GM23338 (cell line): ENCODE measurements around the gene APELA. TPM values are rescaled to one million over a fixed set of nuclear protein-coding genes. Genes with fewer than 3 reads are reported as not detected.

Experiments
- ATAC-seq: fragments of 200-7000 bp; cut with Tn5 transposase; 3 replicates; pipeline ENCODE4 v1.9.1; 2020
- DNase-seq: peaks from one replicate; pipeline ENCODE4 v3.0.0-alpha.2; 2015; ENCODE audit warnings: low spot score
- H2AFZ ChIP-seq: fragments of 200-600 bp; sonication (generic); 2 replicates; pipeline ENCODE4 v1.8.0; 2016; ENCODE audit warnings: antibody characterized with exemption, mild to moderate bottlenecking, moderate library complexity
- H3F3A ChIP-seq: fragments of 200-600 bp; sonication (generic); replicated peaks from 2 replicates; pipeline ENCODE4 v1.8.0; 2017; ENCODE audit warnings: antibody characterized with exemption, mixed run types, low read depth
- H3K27ac ChIP-seq: fragments of 200-600 bp; sonication (generic); 2 replicates; pipeline ENCODE4 v1.6.1; 2016; ENCODE audit warnings: low read depth
- H3K27me3 ChIP-seq: fragments of 200-600 bp; sonication (generic); 2 replicates; pipeline ENCODE4 v1.8.0; 2016; ENCODE audit warnings: mild to moderate bottlenecking, mixed run types, moderate library complexity; ENCODE audit not compliant: insufficient read depth
- H3K36me3 ChIP-seq: fragments of 200-600 bp; sonication (generic); 2 replicates; pipeline ENCODE4 v1.8.0; 2016; ENCODE audit warnings: mild to moderate bottlenecking; ENCODE audit not compliant: insufficient read depth
- H3K4me1 ChIP-seq: fragments of 200-600 bp; sonication (generic); 2 replicates; pipeline ENCODE4 v1.8.0; 2016; ENCODE audit warnings: mild to moderate bottlenecking, moderate library complexity; ENCODE audit not compliant: insufficient read depth
- H3K4me2 ChIP-seq: fragments of 200-600 bp; sonication (generic); 2 replicates; pipeline ENCODE4 v1.7.1; 2017; ENCODE audit warnings: mixed run types
- H3K4me3 ChIP-seq: fragments of 200-600 bp; sonication (generic); 2 replicates; pipeline ENCODE4 v1.6.1; 2016; ENCODE audit warnings: mixed run types
- H3K79me2 ChIP-seq: fragments of 200-600 bp; sonication (generic); replicated peaks from 2 replicates; pipeline ENCODE4 v1.8.0; 2017; ENCODE audit warnings: mild to moderate bottlenecking; ENCODE audit not compliant: insufficient read depth
- H3K9me2 ChIP-seq: fragments of 200-600 bp; sonication (generic); 2 replicates; pipeline ENCODE4 v1.8.0; 2017; ENCODE audit not compliant: insufficient read depth
- H4K20me1 ChIP-seq: fragments of 200-600 bp; sonication (generic); replicated peaks from 2 replicates; pipeline ENCODE4 v1.8.0; 2017; ENCODE audit warnings: mild to moderate bottlenecking; ENCODE audit not compliant: insufficient read depth
- H3K27ac Mint-ChIP-seq: 2 replicates; pipeline ENCODE4 v1.8.0; 2020; ENCODE audit warnings: inconsistent platforms, mild to moderate bottlenecking, moderate library complexity, mixed read lengths
- H3K27me3 Mint-ChIP-seq: 3 replicates; pipeline ENCODE4 v1.8.0; 2022; ENCODE audit warnings: low read depth, mild to moderate bottlenecking, moderate library complexity, mixed read lengths, inconsistent platforms; ENCODE audit not compliant: insufficient read depth, poor library complexity
- H3K36me3 Mint-ChIP-seq: 3 replicates; pipeline ENCODE4 v1.8.0; 2021; ENCODE audit warnings: low read depth, mild to moderate bottlenecking, inconsistent platforms, moderate library complexity, mixed read lengths
- H3K4me1 Mint-ChIP-seq: 3 replicates; pipeline ENCODE4 v1.8.0; 2020; ENCODE audit warnings: mild to moderate bottlenecking, inconsistent platforms, mixed read lengths
- H3K4me3 Mint-ChIP-seq: 3 replicates; pipeline ENCODE4 v1.8.0; 2021; ENCODE audit warnings: moderate library complexity, mild to moderate bottlenecking, inconsistent platforms, mixed read lengths
- H3K9me3 Mint-ChIP-seq: 3 replicates; pipeline ENCODE4 v1.8.0; 2020; ENCODE audit warnings: moderate library complexity, mild to moderate bottlenecking, inconsistent platforms, mixed read lengths
- CREB1 ChIP-seq: fragments of 250-450 bp; sonication (Bioruptor Pico); IDR thresholded peaks from 2 replicates; pipeline ENCODE4 v1.5.0; 2020; ENCODE audit warnings: low read depth, mild to moderate bottlenecking, moderate library complexity
- EZH2 ChIP-seq: fragments of 200-600 bp; sonication (generic); IDR thresholded peaks from one replicate; pipeline ENCODE4 v1.8.0; 2017; ENCODE audit warnings: antibody characterized with exemption, mild to moderate bottlenecking, low read depth; ENCODE audit not compliant: unreplicated experiment
- EZH2phosphoT487 ChIP-seq: fragments of 200-600 bp; sonication (generic); IDR thresholded peaks from one replicate; pipeline ENCODE4 v1.8.1; 2018; ENCODE audit warnings: antibody characterized with exemption; ENCODE audit not compliant: unreplicated experiment
- JUNB ChIP-seq: IDR thresholded peaks from one replicate; pipeline ENCODE4 v1.6.1; 2016; ENCODE audit warnings: antibody characterized with exemption; ENCODE audit not compliant: unreplicated experiment
- NANOG ChIP-seq: IDR thresholded peaks from 2 replicates; pipeline ENCODE4 v1.6.1; 2016; ENCODE audit warnings: antibody characterized with exemption, borderline replicate concordance
- POLR2AphosphoS5 ChIP-seq: IDR thresholded peaks from 2 replicates; pipeline ENCODE4 v1.6.1; 2016; ENCODE audit warnings: antibody characterized with exemption, low read depth
- REST ChIP-seq: IDR thresholded peaks from one replicate; pipeline ENCODE4 v1.6.1; 2018; ENCODE audit warnings: antibody characterized with exemption; ENCODE audit not compliant: unreplicated experiment
- STAT1 ChIP-seq: IDR thresholded peaks from one replicate; pipeline ENCODE4 v1.6.1; 2016; ENCODE audit warnings: antibody characterized with exemption; ENCODE audit not compliant: unreplicated experiment
- ZNF114 ChIP-seq: fragments of 250-450 bp; sonication (Bioruptor Pico); IDR thresholded peaks from 2 replicates; pipeline ENCODE4 v1.5.0; 2020; ENCODE audit warnings: mild to moderate bottlenecking, moderate library complexity
- ZNF331 ChIP-seq: fragments of 250-450 bp; sonication (Bioruptor Pico); IDR thresholded peaks from 2 replicates; pipeline ENCODE4 v1.5.0; 2020; ENCODE audit warnings: low read depth, mild to moderate bottlenecking, moderate library complexity
- ZNF462 ChIP-seq: fragments of 250-450 bp; sonication (Bioruptor Pico); IDR thresholded peaks from 2 replicates; pipeline ENCODE4 v1.5.0; 2020; ENCODE audit warnings: mild to moderate bottlenecking, moderate library complexity
- polyA plus RNA-seq: library from polyadenylated mRNA; unstranded; fragments of >200 nt; fragmentation: Nextera tagmentation; extraction: Ambion mirVana; gene quantifications from 2 replicates; pipeline ENCODE4 v1.2.1, GENCODE V29; 2016
- total RNA-seq: library from RNA; depleted of rRNA; stranded (reverse); fragments of >200 nt; shearing (Covaris generic); gene quantifications from 2 replicates; pipeline ENCODE4 v1.2.3, GENCODE V29; 2014
- TF ChIP-seq, protein P1 (sequence below): IDR thresholded peaks from 2 replicates; pipeline ENCODE4 v1.6.1; 2016; ENCODE audit warnings: antibody characterized with exemption
- TF ChIP-seq, protein P2 (sequence below), 2 experiments: fragments of 200-600 bp in 1 of 2; sonication (generic) in 1 of 2; conservative IDR thresholded peaks; 2 replicates each; pipeline versions ENCODE4 v1.5.1 to v1.6.1; 2016 to 2017; ENCODE audit warnings: antibody characterized with exemption in 2 of 2, low read depth in 2 of 2, mild to moderate bottlenecking in 2 of 2, moderate library complexity in 1 of 2

The APELA gene
- total and polyA plus RNA-seq, 2 experiments from 2014 or later, result 114 to 213 TPM

- Histone ChIP-seq H3K27ac (peak overlapping the region; percentile 46), H4K20me1 (peaks cover 16% of the 10 kb centered on the region), H3K27me3 (no peaks in the 10 kb centered on the region), H3F3A (no peaks in the 10 kb centered on the region), H3K9me2 (no peaks in the 10 kb centered on the region), H3K4me3 (no peak overlapping the region), H2AFZ (no peak overlapping the region), H3K79me2 (peaks cover 86% of the 10 kb centered on the region), H3K36me3 (peaks cover 30% of the 10 kb centered on the region), H3K4me2 (no peak overlapping the region), H3K4me1 (peaks cover 30% of the 10 kb centered on the region)
- peaks cover 50% of the 10 kb centered on the region for H3K36me3 Mint-ChIP-seq
- DNase-seq, result no peak
- H3K27ac Mint-ChIP-seq, result peak overlapping the region; percentile 22
- H3K27me3 Mint-ChIP-seq, result peaks cover 4% of the 10 kb centered on the region
- TF ChIP-seq EZH2 (no peak), JUNB (no peak), ZNF462 (CRISPR knock-in tag) (no peak), ZNF114 (CRISPR knock-in tag) (no peak), EZH2phosphoT487 (no peak), CREB1 (CRISPR knock-in tag) (no peak), REST (no peak), POLR2AphosphoS5 (no peak), ZNF331 (CRISPR knock-in tag) (no peak), NANOG (no peak), STAT1 (no peak)
- TF ChIP-seq, protein P1, sequence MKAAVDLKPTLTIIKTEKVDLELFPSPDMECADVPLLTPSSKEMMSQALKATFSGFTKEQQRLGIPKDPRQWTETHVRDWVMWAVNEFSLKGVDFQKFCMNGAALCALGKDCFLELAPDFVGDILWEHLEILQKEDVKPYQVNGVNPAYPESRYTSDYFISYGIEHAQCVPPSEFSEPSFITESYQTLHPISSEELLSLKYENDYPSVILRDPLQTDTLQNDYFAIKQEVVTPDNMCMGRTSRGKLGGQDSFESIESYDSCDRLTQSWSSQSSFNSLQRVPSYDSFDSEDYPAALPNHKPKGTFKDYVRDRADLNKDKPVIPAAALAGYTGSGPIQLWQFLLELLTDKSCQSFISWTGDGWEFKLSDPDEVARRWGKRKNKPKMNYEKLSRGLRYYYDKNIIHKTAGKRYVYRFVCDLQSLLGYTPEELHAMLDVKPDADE, result no peak
- TF ChIP-seq, protein P2, sequence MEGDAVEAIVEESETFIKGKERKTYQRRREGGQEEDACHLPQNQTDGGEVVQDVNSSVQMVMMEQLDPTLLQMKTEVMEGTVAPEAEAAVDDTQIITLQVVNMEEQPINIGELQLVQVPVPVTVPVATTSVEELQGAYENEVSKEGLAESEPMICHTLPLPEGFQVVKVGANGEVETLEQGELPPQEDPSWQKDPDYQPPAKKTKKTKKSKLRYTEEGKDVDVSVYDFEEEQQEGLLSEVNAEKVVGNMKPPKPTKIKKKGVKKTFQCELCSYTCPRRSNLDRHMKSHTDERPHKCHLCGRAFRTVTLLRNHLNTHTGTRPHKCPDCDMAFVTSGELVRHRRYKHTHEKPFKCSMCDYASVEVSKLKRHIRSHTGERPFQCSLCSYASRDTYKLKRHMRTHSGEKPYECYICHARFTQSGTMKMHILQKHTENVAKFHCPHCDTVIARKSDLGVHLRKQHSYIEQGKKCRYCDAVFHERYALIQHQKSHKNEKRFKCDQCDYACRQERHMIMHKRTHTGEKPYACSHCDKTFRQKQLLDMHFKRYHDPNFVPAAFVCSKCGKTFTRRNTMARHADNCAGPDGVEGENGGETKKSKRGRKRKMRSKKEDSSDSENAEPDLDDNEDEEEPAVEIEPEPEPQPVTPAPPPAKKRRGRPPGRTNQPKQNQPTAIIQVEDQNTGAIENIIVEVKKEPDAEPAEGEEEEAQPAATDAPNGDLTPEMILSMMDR (conservative IDR thresholded peaks at IDR 0.05; ENCODE audit: low read depth in 2 of 2), result no peak
- peaks cover 15% of the 10 kb centered on the region for H3K4me1 Mint-ChIP-seq
- no peaks in the 10 kb centered on the region for H3K9me3 Mint-ChIP-seq
- ATAC-seq, result no peak; the same call in 2 of the 3 replicates
- H3K4me3 Mint-ChIP-seq, result no peak overlapping the region
Observed at GRCh38 chr4:164888096-164888715, 11.2 kb downstream of the APELA start.
